Right lobe of liver (tissue), 4 donors: ENCODE results near the gene DPPA5.

Experiments
- POLR2A ChIP-seq: fragments of 450-650 bp; IDR thresholded peaks from one replicate; pipeline ENCODE4 v1.6.1; 2017; ENCODE audit warnings: antibody characterized with exemption, mild to moderate bottlenecking
- TF ChIP-seq, protein P1 (sequence below), 4 donors: fragments of 200-600 bp in 3 of 4; fragments of 450-650 bp in 1 of 4; IDR thresholded peaks; one replicate each; pipeline versions ENCODE4 v1.5.1 to v1.8.0; 2016 to 2022; ENCODE audit warnings: antibody characterized with exemption in 4 of 4, mild to moderate bottlenecking in 2 of 4
- donor health status: DM: no; HTN: no; CAD: no.
- donor health status: DM: no; HTN: no; CAD: no.
- donor health status: DM: no; HTN: yes; CAD: no.

DNA sequence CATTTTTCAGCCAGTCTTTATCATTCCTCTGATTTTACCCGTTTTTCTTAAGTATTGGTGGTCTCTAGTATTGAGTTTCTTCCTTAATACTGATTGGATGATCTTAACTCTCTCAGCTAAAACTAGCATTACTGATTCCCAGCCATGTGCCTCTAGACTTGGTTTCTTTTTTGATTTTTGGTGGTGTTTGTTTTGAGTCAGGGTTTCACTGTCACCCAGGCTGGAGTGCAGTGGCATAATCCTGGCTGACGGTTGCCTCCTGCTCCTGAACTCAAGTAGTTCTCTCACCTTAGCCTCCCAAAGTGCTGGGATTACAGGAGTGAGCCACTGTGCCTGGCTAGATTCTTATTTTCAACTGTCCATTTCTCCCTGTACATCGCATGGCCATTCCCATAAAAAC lies 24.9 kb downstream of the DPPA5 start:
- TF ChIP-seq, protein P1, sequence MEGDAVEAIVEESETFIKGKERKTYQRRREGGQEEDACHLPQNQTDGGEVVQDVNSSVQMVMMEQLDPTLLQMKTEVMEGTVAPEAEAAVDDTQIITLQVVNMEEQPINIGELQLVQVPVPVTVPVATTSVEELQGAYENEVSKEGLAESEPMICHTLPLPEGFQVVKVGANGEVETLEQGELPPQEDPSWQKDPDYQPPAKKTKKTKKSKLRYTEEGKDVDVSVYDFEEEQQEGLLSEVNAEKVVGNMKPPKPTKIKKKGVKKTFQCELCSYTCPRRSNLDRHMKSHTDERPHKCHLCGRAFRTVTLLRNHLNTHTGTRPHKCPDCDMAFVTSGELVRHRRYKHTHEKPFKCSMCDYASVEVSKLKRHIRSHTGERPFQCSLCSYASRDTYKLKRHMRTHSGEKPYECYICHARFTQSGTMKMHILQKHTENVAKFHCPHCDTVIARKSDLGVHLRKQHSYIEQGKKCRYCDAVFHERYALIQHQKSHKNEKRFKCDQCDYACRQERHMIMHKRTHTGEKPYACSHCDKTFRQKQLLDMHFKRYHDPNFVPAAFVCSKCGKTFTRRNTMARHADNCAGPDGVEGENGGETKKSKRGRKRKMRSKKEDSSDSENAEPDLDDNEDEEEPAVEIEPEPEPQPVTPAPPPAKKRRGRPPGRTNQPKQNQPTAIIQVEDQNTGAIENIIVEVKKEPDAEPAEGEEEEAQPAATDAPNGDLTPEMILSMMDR (IDR thresholded peaks at IDR 0.05): no peak
- no peak for TF ChIP-seq POLR2A
